Dermis lymphatic vessel endothelial cell (primary cell): ENCODE results near the gene ELF2. TPM values are rescaled to one million over a fixed set of nuclear protein-coding genes. Genes with fewer than 3 reads are reported as not detected.

ENCODE experiments used
- total RNA-seq: library from RNA; depleted of rRNA; stranded (reverse); fragments of >200 nt; gene quantifications from 2 replicates; pipeline ENCODE4 v1.2.1, GENCODE V29; 2014

Gene ELF2
- 44.0 and 59.5 TPM in 2 replicates for total RNA-seq

GRCh38 chr4:139177049-139177868, at the start of gene ELF2:
ELF2 (minus strand) TSS chr4:139177218; CDS start chr4:139137701, 39,517 bp downstream.

GRCh38 chr4:139015269-139015947, 161.6 kb downstream of the ELF2 start, which contains the start of gene NOCT:
NOCT (plus strand) TSS chr4:139015781; CDS start chr4:139015982, 201 bp downstream.

Other genes with a start within 250 kb of the ELF2 start
- gene NOCT, start 161.4 kb downstream of the ELF2 start, total RNA-seq, result 21.3 and 29.6 TPM in 2 replicates
- 0.11 TPM in 1 of 2 replicates, not detected in the other for gene MGARP, start 103.0 kb upstream of the ELF2 start, total RNA-seq
- gene NAA15, start 124.3 kb upstream of the ELF2 start, total RNA-seq, result 16.9 and 24.7 TPM in 2 replicates
- gene NDUFC1, start 125.3 kb upstream of the ELF2 start, total RNA-seq, result 43.6 and 47.2 TPM in 2 replicates